MM.1S (cell line): ENCODE results near the gene RCSD1.

Experiments used
- DNase-seq: peaks from one replicate; pipeline ENCODE4 v3.0.0-alpha.2; 2015
- H2AFZ ChIP-seq: fragments of 300-600 bp; sonication (generic); 2 replicates; pipeline ENCODE4 v1.6.0; 2016; ENCODE audit warnings: antibody characterized with exemption, low read length
- H3F3A ChIP-seq: fragments of 300-600 bp; sonication (generic); 2 replicates; pipeline ENCODE4 v1.6.1; 2016; ENCODE audit warnings: mild to moderate bottlenecking, antibody characterized with exemption, low read length, moderate library complexity, mixed read lengths; ENCODE audit not compliant: insufficient read depth
- H3K27ac ChIP-seq: fragments of 300-600 bp; sonication (generic); 2 replicates; pipeline ENCODE4 v1.5.1; 2016; ENCODE audit warnings: mild to moderate bottlenecking, low read length
- H3K27me3 ChIP-seq: fragments of 300-600 bp; sonication (generic); replicated peaks from 2 replicates; pipeline ENCODE4 v1.6.0; 2016; ENCODE audit warnings: low read length; ENCODE audit not compliant: insufficient read depth
- H3K36me3 ChIP-seq: fragments of 300-600 bp; sonication (generic); replicated peaks from 2 replicates; pipeline ENCODE4 v1.6.1; 2016; ENCODE audit warnings: mild to moderate bottlenecking, low read length, mixed read lengths; ENCODE audit not compliant: insufficient read depth
- H3K4me1 ChIP-seq: fragments of 300-600 bp; sonication (generic); 2 replicates; pipeline ENCODE4 v1.6.1; 2016; ENCODE audit warnings: low read length, mixed read lengths
- H3K4me2 ChIP-seq: fragments of 300-600 bp; sonication (generic); 2 replicates; pipeline ENCODE4 v1.6.0; 2016; ENCODE audit warnings: low read depth, low read length
- H3K4me3 ChIP-seq: fragments of 300-600 bp; sonication (generic); 2 replicates; pipeline ENCODE4 v1.5.1; 2016; ENCODE audit warnings: low read length, mixed read lengths
- H3K79me2 ChIP-seq: fragments of 300-600 bp; sonication (generic); 2 replicates; pipeline ENCODE4 v1.6.1; 2016; ENCODE audit warnings: mixed run types, low read length, mixed read lengths
- H3K9ac ChIP-seq: fragments of 300-600 bp; sonication (generic); 2 replicates; pipeline ENCODE4 v1.6.1; 2016; ENCODE audit warnings: low read length, mixed read lengths
- H3K9me2 ChIP-seq: fragments of 300-600 bp; sonication (generic); replicated peaks from 2 replicates; pipeline ENCODE4 v1.6.1; 2016; ENCODE audit warnings: mild to moderate bottlenecking, low read length, mixed read lengths; ENCODE audit not compliant: insufficient read depth
- H3K9me3 ChIP-seq: fragments of 300-600 bp; sonication (generic); replicated peaks from 2 replicates; pipeline ENCODE4 v1.6.1; 2016; ENCODE audit warnings: mild to moderate bottlenecking, low read length, mixed read lengths; ENCODE audit not compliant: insufficient read depth
- H4K20me1 ChIP-seq: fragments of 300-600 bp; sonication (generic); 2 replicates; pipeline ENCODE4 v1.6.1; 2016; ENCODE audit warnings: mild to moderate bottlenecking, low read length, moderate library complexity, mixed read lengths; ENCODE audit not compliant: insufficient read depth
- CTCF ChIP-seq: fragments of 300-600 bp; sonication (generic); IDR thresholded peaks from 2 replicates; pipeline ENCODE4 v1.5.1; 2016; ENCODE audit warnings: antibody characterized with exemption, low read length, mixed read lengths
- EZH2 ChIP-seq: fragments of 300-600 bp; sonication (generic); optimal IDR thresholded peaks from 2 replicates; pipeline ENCODE3; 2017; ENCODE audit warnings: low read depth, mild to moderate bottlenecking, antibody characterized with exemption, low read length, mixed read lengths
- EZH2phosphoT487 ChIP-seq: fragments of 300-600 bp; sonication (generic); IDR thresholded peaks from 2 replicates; pipeline ENCODE4 v1.6.1; 2018; ENCODE audit warnings: antibody characterized with exemption, low read length

The RCSD1 gene

GRCh38 chr1:167588361-167588760, 41.7 kb upstream of the RCSD1 start:
- H4K20me1 ChIP-seq: no peaks in the 10 kb centered on the region
- H3K4me1 ChIP-seq: no peaks in the 10 kb centered on the region
- no peak overlapping the region for H3K4me3 ChIP-seq
- H3K79me2 ChIP-seq: no peaks in the 10 kb centered on the region
- H2AFZ ChIP-seq: no peak overlapping the region
- H3K9me3 ChIP-seq: no peaks in the 10 kb centered on the region
- no peaks in the 10 kb centered on the region for H3K27me3 ChIP-seq
- DNase-seq: no peak
- no peaks in the 10 kb centered on the region for H3K36me3 ChIP-seq
- H3K27ac ChIP-seq: no peak overlapping the region
- H3K4me2 ChIP-seq: no peak overlapping the region
- no peaks in the 10 kb centered on the region for H3K9me2 ChIP-seq
- H3F3A ChIP-seq: no peaks in the 10 kb centered on the region
- no peak for TF ChIP-seq EZH2phosphoT487
- TF ChIP-seq CTCF: no peak
- no peak for TF ChIP-seq EZH2
- H3K9ac ChIP-seq: no peak overlapping the region

DNA sequence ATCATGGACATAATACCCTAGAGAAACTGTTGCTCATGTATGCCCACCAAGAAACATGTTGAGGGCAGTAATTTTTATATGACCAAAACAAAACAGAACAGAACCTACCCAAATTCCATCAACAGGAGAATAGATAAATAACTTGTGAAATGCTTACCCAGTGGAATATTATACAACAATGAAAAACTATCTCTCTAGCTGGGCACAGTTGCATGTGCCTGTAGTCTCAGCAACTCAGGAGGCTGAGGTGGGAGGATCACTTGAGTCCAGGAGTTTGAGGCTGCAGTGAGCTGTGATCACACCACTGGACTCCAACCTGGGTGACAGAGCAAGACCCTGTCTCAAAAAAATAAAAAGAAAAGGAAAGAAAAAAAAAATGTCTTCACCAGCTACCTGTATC, 37.6 kb upstream of the RCSD1 start:
- TF ChIP-seq CTCF (no peak), EZH2phosphoT487 (no peak)
- Histone ChIP-seq H3K9ac (no peak overlapping the region), H3K36me3 (no peaks in the 10 kb centered on the region), H3K27ac (no peak overlapping the region), H3K9me3 (no peaks in the 10 kb centered on the region), H3K4me2 (no peak overlapping the region), H2AFZ (no peak overlapping the region), H3K79me2 (no peaks in the 10 kb centered on the region), H3F3A (no peaks in the 10 kb centered on the region), H3K4me1 (no peaks in the 10 kb centered on the region), H4K20me1 (no peaks in the 10 kb centered on the region), H3K9me2 (no peaks in the 10 kb centered on the region), H3K27me3 (no peaks in the 10 kb centered on the region), H3K4me3 (no peak overlapping the region)
- no peak for DNase-seq

DNA sequence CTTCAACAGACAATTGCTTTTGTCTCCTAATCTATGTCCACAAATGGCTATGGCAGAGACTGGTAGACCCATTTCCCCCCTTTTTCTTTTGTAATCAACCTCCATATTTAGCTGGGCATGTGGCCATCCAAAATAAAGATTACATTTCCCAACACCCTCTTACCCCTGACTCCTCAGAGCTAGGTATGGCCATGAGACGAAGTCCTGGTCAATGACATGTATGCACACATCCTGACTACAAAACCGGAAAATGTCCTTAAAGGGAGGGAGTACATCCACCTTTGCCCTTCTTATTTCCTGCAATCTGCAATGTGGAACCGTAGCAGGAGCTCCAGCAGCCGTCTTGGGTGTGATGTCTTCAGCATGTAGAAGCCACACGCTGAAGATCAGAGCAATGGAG, 36.2 kb upstream of the RCSD1 start:
- TF ChIP-seq CTCF (no peak), EZH2 (no peak)

GRCh38 chr1:167594822-167595221, 35.2 kb upstream of the RCSD1 start:
- no peak overlapping the region for H3K4me2 ChIP-seq
- H3K36me3 ChIP-seq: no peaks in the 10 kb centered on the region
- no peaks in the 10 kb centered on the region for H3K79me2 ChIP-seq
- H3K9me2 ChIP-seq: no peaks in the 10 kb centered on the region
- H2AFZ ChIP-seq: no peak overlapping the region
- H3K27me3 ChIP-seq: no peaks in the 10 kb centered on the region
- 0 out of 2 replicates have a peak, but pooled peaks cover 3% of the 10 kb centered on the region for H3K4me1 ChIP-seq
- no peak for TF ChIP-seq EZH2phosphoT487
- no peak for TF ChIP-seq EZH2
- TF ChIP-seq CTCF: no peak
- H3K9ac ChIP-seq: no peak overlapping the region
- no peaks in the 10 kb centered on the region for H3K9me3 ChIP-seq
- H3K4me3 ChIP-seq: no peak overlapping the region
- DNase-seq: no peak
- H3F3A ChIP-seq: peaks cover 2% of the 10 kb centered on the region
- H4K20me1 ChIP-seq: no peaks in the 10 kb centered on the region
- H3K27ac ChIP-seq: no peak overlapping the region

More for the DNA sequence above, 36.2 kb upstream of the RCSD1 start:
- no peaks in the 10 kb centered on the region for H3K4me1 ChIP-seq
- no peak overlapping the region for H2AFZ ChIP-seq
- H3K9ac ChIP-seq: no peak overlapping the region
- no peaks in the 10 kb centered on the region for H3K9me2 ChIP-seq
- H3F3A ChIP-seq: no peaks in the 10 kb centered on the region
- H3K4me3 ChIP-seq: no peak overlapping the region
- H3K36me3 ChIP-seq: no peaks in the 10 kb centered on the region
- H3K4me2 ChIP-seq: no peak overlapping the region
- H3K79me2 ChIP-seq: no peaks in the 10 kb centered on the region
- no peaks in the 10 kb centered on the region for H4K20me1 ChIP-seq
- H3K27me3 ChIP-seq: no peaks in the 10 kb centered on the region
- H3K9me3 ChIP-seq: no peaks in the 10 kb centered on the region
- DNase-seq: no peak
- no peak overlapping the region for H3K27ac ChIP-seq
